ENCODE results near the gene XYLT1.

XYLT1 gene

DNA sequence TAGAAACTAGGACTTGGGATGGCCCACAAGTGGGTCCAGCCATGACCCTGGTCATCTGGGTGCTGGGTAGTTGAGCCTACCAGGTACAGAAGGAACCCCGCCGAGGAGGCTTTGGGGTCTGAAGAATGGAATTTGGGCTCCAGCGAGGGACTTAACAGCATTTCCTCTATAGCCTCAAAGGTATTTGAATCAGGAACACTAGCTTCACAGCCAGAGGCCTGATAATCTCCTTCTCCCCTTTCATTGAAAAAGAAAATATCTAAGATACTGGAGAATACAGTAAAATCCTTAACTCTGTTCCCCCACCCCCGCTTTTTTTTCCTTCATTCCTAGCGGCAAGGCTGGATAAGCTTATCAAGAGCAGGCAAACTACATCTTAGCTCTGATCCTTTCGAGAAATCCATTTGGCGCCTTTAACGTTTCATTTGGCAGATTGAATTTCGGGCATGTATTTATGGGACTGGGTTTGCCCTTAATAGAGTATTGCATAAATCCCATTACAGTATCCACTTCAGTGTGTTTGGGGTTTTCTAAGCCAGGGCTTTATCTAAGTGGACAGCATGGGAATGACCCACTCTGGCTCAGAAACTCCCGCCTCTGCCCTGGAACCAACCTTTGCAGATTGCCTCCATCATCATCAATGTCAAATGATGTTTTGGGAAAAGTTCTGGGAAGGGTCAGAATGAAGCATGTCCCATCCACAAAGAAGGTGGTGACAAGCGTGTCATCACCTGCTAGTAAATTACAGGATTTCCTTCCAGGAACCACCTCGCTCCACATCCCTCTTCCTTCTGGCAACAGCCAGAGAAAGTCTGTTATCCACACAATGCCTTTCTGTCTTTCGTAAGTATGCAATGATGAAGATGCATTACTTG lies 36.9 kb downstream of the XYLT1 start:
- no peak for DNase-seq (ENCODE audit: low read depth, low spot score)
- in situ Hi-C loops (cut with HindIII; ENCODE audit: low sequenced_read_pairs), result no loop called here
- TF ChIP-seq, protein P1, sequence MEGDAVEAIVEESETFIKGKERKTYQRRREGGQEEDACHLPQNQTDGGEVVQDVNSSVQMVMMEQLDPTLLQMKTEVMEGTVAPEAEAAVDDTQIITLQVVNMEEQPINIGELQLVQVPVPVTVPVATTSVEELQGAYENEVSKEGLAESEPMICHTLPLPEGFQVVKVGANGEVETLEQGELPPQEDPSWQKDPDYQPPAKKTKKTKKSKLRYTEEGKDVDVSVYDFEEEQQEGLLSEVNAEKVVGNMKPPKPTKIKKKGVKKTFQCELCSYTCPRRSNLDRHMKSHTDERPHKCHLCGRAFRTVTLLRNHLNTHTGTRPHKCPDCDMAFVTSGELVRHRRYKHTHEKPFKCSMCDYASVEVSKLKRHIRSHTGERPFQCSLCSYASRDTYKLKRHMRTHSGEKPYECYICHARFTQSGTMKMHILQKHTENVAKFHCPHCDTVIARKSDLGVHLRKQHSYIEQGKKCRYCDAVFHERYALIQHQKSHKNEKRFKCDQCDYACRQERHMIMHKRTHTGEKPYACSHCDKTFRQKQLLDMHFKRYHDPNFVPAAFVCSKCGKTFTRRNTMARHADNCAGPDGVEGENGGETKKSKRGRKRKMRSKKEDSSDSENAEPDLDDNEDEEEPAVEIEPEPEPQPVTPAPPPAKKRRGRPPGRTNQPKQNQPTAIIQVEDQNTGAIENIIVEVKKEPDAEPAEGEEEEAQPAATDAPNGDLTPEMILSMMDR (IDR thresholded peaks at IDR 0.05; ENCODE audit: low read depth, low read length), result no peak
- no peak overlapping the region for H3K4me3 ChIP-seq (ENCODE audit: low read depth, low read length)

GRCh38 chr16:17432901-17433576 lies 37.7 kb downstream of the XYLT1 start:
- in situ Hi-C loops (cut with HindIII; ENCODE audit: low sequenced_read_pairs), result no loop called here
- no peak overlapping the region for H3K4me3 ChIP-seq (ENCODE audit: low read depth, low read length)
- TF ChIP-seq, protein P1 (IDR thresholded peaks at IDR 0.05; ENCODE audit: low read depth, low read length), result no peak
- DNase-seq (ENCODE audit: low read depth, low spot score), result no peak

GRCh38 chr16:17431968-17432625 lies 38.7 kb downstream of the XYLT1 start:
- H3K4me3 ChIP-seq (ENCODE audit: low read depth, low read length), result no peak overlapping the region
- TF ChIP-seq, protein P1 (IDR thresholded peaks at IDR 0.05; ENCODE audit: low read depth, low read length), result no peak
- DNase-seq (ENCODE audit: low read depth, low spot score), result no peak
- in situ Hi-C loops (cut with HindIII; ENCODE audit: low sequenced_read_pairs), result no loop called here

DNA sequence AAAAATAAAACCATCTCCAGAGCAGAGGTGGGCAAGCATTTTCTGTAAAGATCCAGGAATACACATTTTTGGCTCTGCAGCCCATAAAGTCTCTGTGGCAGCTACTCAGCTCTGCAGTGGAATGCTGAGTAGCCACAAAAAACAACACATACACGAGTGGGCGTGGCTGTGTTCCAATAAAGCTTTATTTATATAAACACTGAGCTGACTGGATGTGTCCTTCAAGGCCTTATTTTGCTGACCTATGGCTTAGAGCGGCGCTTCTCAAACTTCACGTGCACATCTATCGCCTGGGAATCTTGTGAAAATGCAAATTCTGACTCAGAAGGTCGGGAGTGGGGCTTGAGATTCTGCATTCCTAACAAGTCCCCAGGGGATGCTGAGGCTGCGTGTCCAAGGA lies 39.7 kb downstream of the XYLT1 start:
- TF ChIP-seq, protein P1 (IDR thresholded peaks at IDR 0.05; ENCODE audit: low read depth, low read length), result no peak
- in situ Hi-C loops (cut with HindIII; ENCODE audit: low sequenced_read_pairs), result no loop called here
- peak; percentile 41 for DNase-seq (ENCODE audit: low read depth, low spot score)
- no peak overlapping the region for H3K4me3 ChIP-seq (ENCODE audit: low read depth, low read length)

GRCh38 chr16:17426451-17426850 lies 44.3 kb downstream of the XYLT1 start:
- DNase-seq (ENCODE audit: low read depth, low spot score), result no peak
- in situ Hi-C loops (cut with HindIII; ENCODE audit: low sequenced_read_pairs), result no loop called here

DNA sequence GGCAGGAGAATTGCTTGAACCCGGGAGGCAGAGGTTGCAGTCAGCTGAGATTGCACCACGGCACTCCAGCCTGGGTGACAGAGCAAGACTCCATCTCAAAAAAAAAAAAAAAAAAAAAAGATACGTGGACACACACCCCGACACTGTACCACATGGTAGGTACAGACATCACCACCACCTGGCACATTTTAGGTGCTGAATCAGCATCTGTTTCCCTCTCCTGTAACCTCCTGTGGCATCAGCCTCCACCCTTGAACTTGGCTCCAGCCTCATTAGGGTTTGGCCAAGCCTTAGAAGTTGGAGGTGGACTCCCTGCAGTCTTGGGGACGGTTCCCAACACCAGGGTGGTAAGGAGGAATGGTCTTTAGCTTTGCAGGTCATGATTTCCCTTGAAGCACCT lies 46.0 kb downstream of the XYLT1 start:
- no peak overlapping the region for H3K4me3 ChIP-seq (ENCODE audit: low read depth, low read length)
- TF ChIP-seq, protein P1 (IDR thresholded peaks at IDR 0.05; ENCODE audit: low read depth, low read length), result no peak
- DNase-seq (ENCODE audit: low read depth, low spot score), result no peak
- in situ Hi-C loops (cut with HindIII; ENCODE audit: low sequenced_read_pairs), result no loop called here

More at GRCh38 chr16:17426451-17426850, 44.3 kb downstream of the XYLT1 start:
- TF ChIP-seq, protein P1 (IDR thresholded peaks at IDR 0.05; ENCODE audit: low read depth, low read length), result no peak
- no peak overlapping the region for H3K4me3 ChIP-seq (ENCODE audit: low read depth, low read length)
